AML-193 (cell line): ENCODE measurements around the gene CFAP119.

ENCODE experiments used
- DNase-seq, 2 experiments: peaks; one replicate each; lab custom pipeline; 2025; lab: John Stamatoyannopoulos, UW

The CFAP119 gene

DNA sequence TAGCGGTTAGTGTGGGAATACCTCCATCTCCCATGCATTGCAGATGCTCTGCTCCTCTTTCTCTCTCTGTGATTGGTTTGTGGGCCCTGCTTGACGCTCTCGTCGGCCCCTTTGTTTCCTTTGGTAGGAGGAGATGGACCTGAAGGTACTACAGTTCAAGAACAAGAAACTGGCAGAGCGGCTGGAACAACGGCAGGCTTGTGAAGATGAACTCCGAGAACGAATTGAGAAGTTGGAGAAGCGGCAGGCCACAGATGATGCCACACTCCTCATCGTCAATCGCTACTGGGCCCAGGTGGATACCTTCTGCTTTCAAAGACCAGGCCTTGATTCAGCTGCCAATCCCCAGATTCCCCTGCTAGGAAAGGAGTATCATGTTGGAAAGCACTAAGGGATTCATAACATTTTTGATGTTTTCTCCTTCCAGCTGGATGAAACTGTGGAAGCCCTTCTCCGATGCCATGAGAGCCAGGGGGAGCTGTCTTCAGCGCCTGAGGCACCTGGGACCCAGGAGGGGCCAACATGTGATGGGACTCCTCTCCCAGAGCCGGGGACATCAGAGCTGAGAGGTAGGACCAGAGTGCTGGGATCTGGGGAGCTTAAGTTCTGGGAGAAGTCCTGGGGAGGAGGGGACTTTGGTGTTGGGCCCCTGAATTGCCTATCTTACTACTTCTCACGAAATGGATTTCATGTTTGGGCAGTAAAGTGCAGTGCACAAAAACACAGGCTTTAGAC, 1.3 kb upstream of the CFAP119 start:
- no peak for DNase-seq

DNA sequence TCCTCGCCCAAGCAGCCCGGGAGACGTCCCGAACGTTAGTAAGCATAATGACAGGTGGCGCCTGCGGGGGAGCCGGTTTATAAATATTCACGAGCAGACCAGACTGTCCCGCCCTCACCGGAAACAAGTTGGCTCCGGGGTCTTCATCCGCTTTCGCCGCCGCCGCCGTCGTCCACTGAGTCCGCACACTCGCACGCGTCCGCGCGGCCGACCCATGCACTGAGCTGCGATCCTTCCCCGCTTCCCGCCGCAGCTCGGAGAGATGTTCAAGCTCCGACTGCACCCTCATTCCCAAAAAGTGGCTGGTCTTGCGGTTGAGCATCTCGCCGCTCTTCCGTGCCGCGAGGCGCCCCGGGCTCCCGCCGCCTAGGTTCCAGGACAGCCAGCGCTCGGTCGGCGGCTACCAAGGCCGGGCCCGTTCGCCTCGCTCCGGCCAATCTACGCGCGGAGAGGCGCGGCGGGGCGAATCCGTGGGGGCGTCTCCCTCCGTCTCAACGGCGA, 385 bp downstream of the CFAP119 start:
- DNase-seq, result no peak

DNA sequence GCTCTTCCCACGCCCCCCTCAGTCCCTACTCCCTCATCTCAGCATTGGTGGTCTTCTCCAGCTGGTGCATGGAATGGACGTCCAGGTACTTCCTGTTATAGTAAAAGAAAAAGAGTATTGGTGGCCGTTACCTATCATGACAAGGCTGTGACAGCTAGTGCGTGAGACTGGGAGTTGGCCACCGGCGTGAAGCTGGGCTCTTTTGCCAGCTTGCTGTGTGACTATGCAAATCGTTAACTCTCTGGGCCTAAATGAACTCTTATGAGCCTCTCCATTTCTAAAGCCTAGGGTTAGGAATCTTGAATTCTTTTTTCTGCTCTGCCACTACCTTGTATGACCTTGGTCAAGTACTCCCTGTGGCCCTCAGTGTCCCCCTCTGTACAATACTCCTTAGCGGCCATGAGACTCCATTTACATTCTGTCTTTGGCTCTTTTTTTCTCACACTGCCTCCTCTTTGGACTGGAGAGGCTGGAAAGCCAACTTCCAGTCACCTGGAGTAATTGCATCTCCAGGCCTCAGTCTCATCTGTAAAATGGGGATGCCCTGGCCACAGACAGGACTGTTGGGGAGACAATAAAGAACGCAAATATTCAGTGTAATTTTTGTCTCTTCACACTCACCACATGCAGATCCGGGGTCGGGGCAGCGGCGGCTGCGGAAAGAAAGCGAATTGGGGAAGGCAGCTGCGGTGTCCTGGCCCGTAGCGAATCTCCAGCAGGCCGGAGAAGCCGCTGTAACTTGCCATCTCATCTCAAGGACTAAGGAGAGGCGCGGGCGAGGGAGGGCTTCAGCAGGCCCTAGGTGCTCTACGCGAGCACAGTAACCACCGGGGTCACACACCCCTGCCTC, 1.1 kb downstream of the CFAP119 start:
- DNase-seq, result no peak

DNA sequence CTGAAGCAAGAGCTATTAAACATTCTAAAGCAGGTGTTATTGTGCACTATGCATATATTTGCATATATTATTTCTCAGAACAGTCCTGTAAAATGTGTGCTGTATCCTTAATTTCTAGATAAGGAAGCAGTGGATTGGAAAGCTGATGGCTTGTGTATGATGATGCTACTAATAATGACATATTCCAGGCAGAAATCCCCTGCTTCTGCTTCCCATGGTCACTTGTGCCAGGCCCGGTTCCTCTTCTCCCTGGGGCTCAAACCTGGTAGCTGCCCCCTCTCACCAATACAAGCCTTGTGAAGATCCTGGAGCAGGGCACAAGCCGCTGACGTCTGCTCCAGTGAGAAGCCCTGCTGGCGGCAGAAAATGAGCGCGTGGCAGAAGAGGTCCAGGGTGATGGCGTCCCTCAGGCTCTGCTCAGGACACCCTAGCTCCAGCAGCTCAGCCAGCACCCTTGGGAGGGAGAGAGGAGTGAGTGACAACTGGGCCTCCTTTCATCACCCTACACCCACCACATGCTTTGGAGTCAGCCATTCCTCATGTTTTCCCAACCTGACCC, 1.8 kb downstream of the CFAP119 start:
- DNase-seq, result no peak

DNA sequence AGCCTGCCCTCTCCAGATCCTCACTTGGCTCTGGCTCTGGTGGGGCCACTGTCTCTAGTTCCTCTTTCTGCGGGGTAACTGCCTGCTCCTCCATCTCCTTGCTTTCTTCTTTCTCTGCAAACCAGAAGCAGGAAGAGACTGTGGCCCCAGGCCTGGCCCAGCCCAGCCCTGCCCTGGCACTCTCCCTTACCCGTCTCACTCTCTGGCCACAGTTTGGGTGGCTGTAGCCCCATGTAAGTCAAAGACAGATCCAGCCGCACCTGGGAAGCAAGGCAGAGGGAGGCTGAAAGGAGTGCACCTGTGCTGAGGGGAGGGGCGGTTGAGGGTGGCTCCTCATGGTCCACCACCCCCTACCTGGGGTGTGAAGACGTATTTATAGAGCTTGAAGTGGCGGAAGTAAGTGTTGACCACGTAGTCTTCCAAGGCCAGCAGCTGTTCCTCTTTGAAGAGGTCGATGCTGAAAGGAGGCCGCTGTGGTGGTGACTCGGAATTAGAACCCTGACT, 2.8 kb downstream of the CFAP119 start:
- DNase-seq, result peak; percentile 85 to 87

DNA sequence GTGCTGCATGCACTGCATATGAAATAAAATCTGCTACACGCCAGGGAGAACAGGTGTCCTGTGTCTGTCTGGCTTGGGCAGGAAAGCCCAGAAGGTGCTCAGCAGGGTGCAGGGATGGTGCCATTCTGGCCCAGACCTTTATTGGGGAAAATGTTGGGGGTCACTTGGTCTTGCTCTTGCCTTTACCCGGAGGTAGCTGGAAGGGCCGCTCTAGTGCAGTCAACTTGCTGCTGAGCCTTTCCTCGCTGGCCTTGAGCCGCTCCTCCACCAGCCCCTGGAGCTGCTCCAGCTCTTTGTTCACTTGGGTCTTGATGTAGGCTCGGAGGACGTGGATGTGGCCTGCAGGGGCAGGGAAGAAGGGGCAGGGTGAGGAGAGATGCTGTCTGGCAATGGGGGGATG, 4.5 kb downstream of the CFAP119 start:
- no peak for DNase-seq

DNA sequence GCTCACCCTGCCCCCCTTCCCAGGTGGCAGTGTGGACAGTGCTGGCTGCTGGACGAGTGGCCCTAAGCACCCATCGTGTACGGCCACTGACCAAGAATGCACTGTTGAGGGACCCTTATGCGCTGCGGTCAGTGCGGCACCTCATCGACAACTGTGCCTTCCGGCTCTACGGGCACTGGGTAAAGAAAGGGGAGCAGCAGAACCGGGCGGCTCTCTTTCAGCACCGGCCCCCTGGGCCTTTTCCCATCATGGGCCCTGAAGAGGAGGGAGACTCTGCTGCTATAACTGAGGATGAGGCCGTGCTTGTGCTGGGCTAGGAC, 5.1 kb downstream of the CFAP119 start:
- DNase-seq, result no peak

DNA sequence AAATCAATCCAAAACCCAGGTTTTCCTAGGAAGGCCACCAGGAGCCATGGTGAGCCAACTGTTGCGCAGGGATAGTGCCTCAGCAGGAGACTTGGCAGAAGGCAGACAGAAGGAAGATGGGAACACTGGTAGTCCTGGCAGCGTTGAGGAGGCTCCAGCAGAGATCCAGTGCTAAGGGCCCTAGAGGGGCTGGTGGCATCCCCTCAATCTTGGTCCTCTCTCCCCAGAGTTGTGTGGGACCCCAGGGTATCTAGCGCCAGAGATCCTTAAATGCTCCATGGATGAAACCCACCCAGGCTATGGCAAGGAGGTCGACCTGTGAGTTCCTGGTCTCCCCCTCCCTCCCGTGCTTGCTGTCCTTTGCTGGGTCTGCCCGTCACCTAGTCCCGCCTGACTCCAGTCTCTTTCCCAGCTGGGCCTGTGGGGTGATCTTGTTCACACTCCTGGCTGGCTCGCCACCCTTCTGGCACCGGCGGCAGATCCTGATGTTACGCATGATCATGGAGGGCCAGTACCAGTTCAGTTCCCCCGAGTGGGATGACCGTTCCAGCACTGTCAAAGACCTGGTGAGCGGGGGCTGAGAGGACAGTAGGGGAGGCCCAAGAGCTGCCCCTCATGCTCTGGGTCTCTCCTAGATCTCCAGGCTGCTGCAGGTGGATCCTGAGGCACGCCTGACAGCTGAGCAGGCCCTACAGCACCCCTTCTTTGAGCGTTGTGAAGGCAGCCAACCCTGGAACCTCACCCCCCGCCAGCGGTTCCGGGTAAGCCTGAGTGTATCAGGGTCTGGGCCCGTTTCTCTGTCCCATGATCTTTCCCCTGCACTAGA, 5.7 kb downstream of the CFAP119 start:
- no peak for DNase-seq

DNA sequence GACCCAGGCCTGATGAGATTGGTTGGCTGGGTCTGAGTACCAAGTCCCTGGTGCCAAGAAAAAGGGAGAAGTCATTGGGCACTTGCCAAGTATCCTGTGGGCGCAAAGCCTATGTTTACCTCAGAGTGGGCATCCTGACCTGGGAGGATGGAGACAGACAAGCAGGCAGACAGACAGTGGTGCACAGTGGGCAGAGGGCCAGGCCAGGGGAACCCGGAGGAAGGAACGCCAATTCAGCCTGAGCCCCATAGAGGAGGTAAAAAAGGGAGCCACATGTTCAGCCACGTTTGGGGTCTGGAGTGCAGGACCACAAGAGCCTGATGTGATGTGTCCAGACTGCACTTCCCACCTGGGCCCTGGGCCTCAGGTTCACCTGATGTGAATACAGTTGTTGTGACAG, 8.3 kb downstream of the CFAP119 start:
- DNase-seq, result no peak

DNA sequence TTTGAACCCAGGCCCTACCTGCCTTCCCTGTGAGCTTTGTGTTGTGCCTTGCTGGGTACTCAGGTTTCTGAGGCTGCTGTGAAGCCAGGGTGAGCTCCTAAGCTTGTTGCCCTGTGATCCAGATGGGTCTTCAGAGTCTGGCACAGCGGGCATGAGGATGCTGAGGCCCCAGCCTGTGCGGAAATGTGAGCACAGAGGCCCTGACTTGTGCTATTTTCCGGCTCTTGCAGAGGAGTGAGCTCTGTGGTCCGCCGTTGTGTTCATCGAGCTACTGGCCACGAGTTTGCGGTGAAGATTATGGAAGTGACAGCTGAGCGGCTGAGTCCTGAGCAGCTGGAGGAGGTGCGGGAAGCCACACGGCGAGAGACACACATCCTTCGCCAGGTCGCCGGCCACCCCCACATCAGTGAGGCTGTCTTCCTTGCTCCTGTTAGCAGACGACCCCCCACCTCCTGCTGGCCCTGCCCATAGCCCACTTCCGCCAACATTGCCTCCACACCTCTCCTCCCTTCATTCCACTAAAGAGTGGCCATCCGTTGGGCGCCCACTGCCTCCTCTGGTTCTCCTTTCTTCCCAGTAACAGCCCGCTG, 10.9 kb downstream of the CFAP119 start:
- DNase-seq, result no peak

DNA sequence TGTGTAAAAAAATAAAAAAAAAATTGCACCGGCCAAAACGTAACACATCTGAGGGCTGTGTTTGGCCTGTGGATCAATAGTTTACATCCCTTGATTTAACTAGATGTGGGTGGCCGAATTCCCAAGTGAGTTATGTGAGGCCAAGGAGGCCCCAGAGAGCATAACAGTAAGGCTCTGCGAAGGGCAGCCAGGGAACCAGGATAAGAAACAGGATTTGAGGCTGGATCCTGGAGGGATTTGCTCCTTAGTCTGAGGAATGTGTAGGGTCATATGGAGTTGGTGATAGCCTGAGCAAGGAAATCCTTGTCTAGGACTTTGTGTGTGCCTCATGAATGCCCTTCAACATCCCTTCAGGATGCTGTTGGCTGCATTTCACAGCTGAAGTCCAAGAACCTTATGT, 11.7 kb downstream of the CFAP119 start:
- DNase-seq, result no peak

DNA sequence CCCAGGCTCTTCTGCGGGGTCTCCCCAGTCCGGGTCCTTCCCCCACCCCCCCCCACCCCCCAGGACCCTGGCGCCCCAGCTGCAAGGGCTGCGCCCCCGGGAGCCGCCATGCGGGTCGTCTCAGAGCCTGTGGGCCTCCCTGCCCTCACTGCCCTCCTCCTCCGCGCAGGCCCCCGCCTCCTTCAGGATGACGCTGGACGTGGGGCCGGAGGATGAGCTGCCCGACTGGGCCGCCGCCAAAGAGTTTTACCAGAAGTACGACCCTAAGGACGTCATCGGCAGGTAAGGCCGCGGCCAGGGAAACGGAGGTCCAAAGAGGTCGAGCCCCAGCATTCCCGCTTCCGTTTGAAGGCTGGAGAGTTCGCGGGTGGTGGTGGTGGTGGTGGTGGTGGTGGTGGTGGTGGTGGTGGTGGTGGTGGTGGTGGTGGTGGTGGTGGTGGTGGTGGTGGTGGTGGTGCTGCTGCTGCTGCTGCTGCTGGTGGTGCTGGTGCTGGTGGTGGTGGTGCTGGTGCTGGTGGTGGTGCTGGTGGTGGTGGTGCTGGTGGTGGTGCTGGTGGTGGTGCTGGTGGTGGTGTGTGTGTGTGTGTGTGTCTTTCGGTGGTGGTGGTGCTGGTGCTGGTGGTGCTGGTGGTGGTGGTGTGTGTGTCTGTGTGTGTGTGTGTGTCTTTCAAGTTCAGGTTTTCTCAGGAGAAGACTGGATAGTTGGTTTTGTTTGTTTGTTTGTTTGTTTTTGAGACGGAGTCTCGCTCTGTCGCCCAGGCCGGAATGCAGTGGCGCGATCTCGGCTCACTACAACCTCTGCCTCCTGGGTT, 13.0 kb downstream of the CFAP119 start:
- no peak for DNase-seq

DNA sequence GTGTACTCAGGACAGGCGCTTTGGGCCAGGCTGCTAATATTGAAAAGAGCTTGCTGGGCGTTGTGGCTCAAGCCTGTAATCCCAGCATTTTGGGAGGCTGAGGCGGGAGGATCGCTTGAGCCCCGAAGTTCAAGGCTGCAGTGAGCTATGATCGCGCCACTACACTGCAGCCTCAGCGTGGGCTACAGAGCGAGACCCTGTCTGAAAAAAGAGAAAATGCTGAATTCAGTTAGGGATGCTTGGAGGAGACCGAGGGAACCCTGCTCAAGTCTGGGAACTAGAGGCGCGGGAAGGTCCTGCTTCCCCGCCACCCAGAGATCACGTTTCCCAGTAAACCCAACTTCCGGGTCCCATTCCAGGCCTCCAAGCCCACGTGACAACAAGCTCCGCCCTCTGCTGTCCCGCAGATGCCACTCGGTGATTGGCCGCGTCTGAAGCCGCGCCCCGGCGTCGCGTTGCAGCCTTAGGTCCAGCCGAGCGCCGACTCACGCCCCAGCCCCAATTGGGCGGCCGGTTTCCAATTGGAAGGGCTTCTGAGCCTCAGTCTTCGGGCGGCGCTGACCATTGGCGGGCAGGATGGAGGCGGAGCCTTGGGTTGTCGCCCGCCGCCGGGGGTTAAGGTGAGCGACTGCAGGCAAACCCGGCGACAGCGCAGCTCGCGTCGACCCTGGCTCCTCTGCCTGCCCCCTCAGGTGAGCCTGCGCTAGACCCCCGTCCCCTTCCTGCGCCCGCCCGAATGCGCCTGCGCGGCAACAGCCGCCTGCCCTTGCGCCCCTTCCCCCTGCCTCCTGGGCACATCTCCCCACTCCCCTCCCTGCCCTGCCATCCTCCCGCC, 13.8 kb downstream of the CFAP119 start, which contains the start of gene PHKG2:
Gene PHKG2, plus strand, starts transcription at position 627 of the 835 bp plus-strand sequence. CDS start 396 bp downstream, outside the sequence.
- DNase-seq, result peak; percentile 97 to 98

DNA sequence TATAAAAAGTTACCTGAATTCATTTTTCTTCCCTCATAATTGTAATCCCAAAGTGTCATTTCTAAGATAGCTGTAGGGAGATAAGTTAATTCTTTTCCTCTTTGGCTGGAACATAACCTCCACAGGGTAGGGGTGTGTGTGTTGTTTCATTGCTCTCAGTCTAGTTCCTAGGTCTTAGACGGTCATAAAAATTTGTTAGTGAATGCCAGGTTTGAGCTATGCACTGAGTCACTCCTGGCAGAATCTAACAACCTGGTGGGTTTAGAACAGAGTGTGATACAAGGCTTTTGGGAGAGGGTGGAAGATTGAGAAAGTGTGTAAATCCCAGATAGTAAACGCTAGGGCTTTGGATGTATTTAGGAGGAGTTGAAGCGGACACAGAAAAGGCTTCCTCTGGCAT, 14.5 kb downstream of the CFAP119 start:
- DNase-seq, result no peak

DNA sequence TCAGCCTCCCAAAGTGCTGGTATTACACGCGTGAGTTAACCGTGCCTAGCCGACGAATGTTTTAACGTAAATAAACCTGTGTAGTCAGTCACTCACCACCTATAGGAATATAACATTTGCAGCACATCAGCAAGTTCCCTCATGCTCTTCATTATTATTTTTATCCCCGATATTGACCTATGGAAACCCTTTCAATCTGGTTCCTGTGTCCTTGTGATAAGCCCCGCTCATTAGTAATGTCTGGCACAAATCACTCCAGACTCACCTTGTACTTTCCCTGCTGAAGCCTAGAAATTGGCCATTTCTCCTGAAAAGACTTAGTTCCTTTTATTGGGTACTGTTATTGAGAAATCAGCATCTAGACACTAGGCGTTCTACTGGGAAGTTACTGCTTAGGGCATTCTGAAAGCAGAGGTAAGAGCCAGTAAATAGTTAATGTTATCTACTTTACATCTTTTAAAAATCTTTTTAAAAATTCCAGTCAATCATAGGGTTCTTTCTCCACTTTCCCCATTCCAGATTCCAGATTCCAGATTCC, 15.2 kb downstream of the CFAP119 start:
- DNase-seq, result peak; percentile 42 to 43

DNA sequence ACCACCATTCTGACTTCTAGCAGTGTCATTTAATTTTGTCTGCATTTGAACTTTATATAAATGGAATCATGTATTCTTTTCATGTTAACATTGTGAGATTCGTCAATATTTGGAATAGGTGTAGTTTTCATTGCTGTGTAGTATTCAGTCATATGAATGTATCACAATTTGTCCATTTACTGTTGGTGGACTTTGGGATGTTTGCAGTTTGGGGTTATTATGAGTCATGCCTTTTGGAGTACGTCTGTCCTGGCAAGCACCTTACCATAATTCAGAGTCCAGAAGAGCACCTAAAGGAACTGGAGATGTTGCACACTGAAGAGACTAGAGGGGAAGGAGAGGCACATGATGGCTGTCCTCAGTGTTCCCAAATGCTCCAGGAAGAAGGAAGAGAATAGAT, 16.8 kb downstream of the CFAP119 start:
- no peak for DNase-seq

DNA sequence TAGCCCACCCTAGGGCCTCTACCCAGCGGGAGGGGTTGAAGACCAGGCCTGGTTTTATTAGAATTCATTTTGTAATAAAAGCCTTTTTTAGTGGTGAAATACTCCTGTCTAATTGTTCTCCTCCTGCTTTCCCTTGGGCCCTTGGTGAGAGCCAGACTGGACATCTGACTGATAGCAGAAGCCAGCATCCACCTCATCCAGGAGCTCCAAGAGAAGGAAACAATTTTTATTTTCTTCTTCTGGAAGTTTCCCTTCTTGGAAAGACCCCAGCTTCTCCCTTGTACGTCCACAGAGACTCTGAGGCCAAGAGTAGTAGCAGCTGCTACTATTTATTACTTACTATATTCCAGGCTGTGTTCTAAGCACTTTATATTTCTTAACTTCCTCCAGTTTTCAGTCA, 17.7 kb downstream of the CFAP119 start:
- no peak for DNase-seq

DNA sequence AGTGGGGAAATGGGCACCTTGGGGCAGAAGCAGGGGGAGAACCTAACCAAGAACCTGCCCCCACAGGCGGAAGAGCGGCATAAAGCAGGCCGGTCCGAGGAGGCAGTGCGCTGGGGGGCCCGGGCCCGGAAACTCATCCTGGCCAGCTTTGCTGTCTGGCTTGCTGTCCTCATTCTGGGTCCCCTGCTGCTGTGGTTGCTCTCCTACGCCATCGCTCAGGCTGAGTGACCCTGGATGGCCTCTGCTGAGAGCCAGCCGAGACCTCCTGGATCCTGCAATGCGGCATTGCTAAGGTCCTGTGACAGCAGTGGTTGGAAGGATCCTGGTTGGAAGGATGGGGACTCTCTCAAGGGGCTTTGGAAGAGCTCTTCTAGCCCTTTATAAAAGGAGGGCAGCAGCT, 18.1 kb downstream of the CFAP119 start:
- DNase-seq, result no peak

DNA sequence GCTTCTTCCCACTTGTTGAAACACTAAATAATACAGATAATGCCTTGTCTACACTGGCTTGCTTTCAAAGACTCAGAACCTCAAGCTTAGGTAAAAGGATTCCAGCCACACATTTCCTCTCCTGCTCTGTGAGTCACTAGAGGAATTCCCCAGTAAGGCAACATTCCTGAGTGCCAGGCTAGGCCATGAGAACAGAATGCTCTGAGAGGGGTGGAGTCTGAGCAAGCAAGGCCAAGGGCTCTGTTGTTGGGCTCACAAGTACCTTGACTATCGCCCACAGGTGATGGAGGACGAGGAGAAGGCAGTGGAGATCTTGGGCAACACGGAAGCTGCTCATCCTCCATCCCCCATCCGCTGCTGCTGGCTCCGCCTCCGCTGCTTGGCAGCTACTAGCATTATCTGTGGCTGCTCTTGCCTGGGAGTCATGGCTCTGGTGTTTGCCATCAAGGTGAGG, 20.4 kb downstream of the CFAP119 start:
- no peak for DNase-seq
